ENCODE results near the gene SORL1-AS1.
"Not testable (repeated sequence)": the region's sequence is repeated elsewhere in the genome, so short reads cannot be mapped to it uniquely, and the experiment has no call there.

SORL1-AS1 gene

DNA sequence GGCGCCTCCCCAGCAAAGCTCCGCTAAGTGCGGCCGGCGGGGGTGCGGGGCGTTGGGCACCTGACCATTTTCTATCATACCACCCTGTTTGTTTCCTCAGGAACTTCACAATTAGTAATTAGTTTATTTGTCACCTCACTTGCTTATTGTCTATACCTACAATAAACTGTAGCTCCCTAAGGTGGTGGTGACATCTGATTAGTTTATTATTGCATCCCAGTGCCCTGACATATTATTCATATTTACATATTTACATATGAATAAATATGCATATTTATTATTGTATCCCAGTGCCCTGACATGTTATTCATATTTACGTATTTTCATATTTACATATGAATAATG lies 25.4 kb downstream of the SORL1-AS1 start:
- DNase-seq (ENCODE audit: low read depth), result no peak

DNA sequence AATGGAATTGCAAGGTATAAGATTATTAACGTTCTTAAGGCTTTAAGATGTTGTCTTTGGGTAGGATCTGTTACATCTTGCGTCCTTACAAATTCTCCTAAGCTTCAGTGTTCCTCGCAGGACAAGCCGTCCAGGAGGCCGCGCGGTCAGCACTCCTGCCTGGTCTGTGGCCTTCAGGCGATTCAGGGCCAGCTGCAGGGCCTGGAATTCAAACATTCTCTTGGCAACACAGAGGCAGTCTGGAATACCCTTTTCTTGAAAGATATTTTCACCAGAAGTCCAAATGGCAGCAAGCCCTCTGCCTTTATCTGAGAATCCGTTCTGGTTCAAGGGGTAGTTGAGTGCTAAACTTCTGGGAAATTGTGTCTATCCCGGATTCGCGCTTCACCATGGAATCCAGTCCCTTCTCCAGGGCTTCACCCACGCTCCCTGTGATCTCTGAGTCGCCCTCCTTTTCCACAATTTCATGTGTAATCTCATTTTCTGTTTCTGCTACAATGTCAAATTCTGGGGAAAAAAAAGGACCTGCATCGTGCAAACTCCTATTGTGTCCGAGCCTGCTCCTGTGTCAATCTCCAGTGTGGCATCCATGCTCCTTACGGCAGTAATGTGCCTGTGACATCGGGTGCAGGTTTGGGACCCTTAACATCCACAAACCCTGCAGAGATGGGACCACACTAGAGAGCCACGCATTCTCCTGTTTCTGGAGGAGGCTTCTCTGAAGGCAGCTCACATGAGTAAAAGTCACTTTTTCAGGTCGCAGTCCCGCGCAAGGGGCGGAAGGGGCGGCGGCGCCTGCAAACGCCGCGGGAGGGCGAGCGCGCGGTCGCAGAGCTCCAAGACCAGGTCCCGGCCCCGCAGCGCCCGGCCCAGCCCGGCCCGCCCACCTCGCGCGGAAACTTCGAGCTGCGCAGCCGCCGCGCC lies 26.0 kb downstream of the SORL1-AS1 start:
- DNase-seq (ENCODE audit: low read depth), result no peak

DNA sequence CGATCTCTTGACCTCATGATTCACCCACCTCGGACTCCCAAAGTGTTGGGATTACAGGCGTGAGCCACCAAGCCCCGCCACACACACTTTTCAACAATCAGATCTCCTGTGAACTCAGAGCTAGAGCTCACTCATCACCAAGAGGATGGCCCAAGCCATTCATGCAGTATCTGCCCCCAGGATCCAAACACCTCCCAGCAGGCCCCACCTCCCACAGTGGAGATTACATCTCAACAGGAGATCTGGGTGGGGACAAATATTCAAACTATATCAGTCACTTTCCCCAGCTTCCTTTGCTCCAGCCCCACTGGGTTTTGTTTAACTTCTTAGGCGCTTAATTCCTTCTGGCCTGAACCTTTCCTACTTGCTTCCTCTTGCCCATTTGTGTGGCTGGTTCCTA lies 26.9 kb downstream of the SORL1-AS1 start:
- DNase-seq (ENCODE audit: low read depth), result no peak

DNA sequence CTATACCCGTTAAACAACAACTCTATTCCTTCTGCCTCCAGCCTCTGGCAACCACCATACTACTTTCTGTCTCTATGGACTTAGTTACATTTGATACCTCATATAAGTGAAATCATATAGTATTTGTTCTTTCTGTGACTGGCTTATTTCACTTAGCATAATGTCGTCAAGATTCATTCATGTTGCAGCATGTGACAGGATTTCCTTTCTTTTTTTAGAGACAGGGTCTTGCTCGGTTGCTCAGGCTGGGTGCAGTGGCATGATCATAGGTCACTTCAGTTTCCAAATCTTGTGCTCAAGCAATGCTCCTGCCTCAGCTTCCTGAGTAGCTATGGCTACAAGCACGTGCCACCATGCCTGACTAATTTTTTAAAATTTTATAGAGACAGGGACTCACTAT lies 30.1 kb downstream of the SORL1-AS1 start:
- DNase-seq (ENCODE audit: low read depth), result no peak

DNA sequence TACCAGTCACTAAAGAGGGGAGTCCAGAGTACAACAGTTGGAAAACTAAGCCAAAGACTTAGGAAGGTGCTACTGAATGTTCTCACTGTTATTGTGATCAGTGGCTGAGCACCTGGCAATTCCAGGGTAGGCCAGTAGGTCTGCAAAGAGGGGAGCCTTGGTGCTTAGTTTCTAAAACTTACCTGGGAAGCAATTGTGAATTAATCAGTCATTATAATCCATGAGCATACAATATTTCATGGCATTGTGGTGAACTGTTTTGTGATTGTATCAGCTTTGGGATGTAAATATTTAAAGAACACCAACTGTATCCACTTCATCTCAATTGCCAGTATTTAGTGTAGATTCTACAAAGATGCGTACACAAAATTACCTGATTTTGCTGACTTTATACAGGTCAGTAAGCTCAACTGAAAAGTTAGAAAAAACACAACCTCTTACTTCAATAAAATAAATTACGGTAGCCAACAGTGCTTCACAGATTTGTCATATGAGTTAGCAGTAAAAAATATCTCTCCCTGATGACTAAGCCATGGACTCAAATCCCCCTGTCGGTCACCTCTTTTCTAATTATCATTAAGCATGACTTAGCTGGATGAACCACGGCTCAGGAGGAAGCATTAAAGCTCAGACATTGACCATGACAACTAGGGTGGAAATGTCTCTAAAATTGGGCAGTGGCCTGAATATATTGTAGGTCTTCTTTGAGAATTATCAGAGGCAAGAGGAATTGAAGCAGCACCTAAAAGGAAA lies 31.4 kb downstream of the SORL1-AS1 start:
- DNase-seq (ENCODE audit: low read depth), result no peak

DNA sequence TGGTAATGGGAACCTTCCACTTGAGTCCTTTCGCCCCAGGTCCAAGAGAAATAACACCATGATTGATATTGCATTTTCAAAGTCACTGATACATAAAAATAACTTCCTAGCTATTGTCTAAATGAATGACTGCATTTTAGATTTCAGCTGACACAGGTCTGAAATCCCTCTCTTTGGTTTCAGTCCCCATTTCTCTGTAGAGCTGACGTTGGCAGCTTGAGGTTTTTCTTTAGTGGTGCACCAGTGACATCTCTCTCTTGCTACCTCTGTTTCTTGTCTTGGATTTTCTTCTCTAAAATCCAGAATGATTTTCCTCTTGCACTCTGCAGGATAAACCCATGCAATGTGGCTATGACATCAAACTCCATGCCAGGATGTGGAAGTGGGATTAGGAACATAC lies 32.4 kb downstream of the SORL1-AS1 start:
- no peak for DNase-seq (ENCODE audit: low read depth)

DNA sequence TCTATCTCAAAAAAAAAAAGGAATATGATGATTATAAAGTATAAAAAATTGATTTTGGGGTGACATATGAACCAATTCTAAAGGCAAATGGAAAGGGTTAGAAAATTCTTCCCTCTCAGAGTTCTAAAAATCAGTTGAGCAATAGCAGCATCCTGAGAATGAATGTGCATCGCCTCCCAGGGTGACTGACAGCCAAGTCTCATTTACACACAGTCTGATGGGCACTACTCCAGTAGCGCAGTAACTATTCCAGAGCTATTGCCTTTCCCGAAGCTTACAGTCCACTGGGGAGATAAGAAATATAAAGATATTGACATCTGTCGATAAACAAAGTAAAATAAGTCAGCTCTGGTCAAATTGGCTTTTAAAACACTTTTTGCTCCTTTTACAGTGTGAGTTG lies 32.9 kb downstream of the SORL1-AS1 start:
- DNase-seq (ENCODE audit: low read depth), result no peak

DNA sequence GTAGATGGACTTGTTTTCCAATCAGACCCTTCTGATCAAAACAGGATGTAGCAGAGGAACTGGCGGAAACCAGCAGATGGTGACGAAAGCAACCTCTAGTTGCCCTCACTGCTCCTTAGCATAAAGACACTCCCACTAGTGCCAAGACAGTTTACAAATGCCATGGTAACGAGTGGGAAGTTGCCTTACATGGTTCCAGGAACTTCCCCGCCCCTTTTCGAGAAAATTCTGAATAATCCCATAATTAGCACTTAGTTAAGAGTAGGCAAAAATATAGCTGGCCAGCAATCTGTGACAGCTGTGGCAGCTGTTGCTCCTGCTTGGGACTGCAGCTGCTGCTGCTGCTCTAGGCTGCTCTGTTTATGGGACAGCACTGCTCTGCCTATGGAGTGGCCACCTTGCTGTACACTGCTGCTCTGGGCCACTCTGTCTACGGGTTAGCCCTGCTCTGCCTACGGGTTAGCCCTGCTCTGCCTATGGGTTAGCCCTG lies 34.1 kb downstream of the SORL1-AS1 start:
- DNase-seq (ENCODE audit: low read depth), result peak; percentile 52

DNA sequence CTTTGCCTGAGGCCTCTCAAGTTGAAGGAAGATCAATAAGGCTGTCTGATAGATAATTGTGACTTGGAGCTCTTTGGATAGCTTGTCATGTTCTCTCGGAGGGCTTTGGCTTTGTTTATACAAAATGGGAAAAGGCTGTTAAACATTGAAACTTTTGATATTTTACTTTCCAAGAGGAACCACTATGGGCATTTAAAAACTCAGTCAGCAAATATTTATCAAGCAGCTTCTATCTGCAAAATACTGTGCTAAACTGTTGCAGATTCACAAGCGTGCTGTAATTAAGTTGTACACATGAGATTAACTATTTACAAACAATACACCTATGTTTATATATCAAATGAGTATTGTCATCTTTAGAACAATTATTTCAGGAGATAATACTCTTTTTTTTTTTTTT lies 35.2 kb downstream of the SORL1-AS1 start:
- no peak for DNase-seq (ENCODE audit: low read depth)

DNA sequence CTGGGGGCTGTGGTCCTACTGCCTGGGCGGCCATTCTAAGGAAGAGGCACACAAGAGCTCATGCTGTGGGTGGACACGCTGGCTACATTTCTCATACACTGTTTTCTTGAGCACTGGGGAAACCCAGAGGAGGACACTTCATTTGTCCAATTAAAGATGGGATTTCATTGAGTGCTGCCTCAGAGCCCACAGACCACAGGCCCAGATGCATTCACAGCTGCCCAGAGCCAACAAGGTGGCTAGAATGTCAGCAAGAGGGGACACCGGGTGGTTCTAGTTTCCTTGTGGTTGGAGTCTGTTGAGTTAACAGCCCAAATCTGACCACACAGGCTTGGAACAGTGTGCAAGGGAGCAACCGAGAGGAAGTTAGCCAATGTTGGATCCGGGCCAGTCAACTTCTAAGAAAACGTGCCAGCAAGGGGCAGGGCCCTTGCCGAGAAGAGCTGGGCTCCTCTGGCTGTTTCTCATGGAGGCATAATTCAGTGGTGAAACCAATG lies 35.7 kb downstream of the SORL1-AS1 start:
- DNase-seq (ENCODE audit: low read depth), result peak; percentile 19

DNA sequence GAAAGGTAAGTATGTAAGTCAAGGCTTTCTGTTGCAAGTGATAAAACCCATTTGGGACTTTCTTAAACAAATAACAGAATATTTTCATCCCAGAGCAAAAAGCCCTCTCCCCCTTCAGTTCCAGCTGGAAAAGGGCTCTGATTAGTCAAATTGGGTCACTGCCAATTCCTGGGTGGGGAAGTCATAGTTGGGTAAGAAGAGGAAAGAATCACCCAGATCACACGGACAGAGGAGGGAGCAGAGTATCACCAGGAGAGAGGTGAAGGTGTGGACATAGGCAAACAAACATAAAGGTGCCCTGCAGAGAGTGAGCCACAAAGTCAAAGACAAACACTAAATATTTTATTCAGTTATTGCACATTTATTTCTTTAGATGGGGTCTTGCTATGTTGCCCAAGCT lies 36.9 kb downstream of the SORL1-AS1 start:
- no peak for DNase-seq (ENCODE audit: low read depth)

DNA sequence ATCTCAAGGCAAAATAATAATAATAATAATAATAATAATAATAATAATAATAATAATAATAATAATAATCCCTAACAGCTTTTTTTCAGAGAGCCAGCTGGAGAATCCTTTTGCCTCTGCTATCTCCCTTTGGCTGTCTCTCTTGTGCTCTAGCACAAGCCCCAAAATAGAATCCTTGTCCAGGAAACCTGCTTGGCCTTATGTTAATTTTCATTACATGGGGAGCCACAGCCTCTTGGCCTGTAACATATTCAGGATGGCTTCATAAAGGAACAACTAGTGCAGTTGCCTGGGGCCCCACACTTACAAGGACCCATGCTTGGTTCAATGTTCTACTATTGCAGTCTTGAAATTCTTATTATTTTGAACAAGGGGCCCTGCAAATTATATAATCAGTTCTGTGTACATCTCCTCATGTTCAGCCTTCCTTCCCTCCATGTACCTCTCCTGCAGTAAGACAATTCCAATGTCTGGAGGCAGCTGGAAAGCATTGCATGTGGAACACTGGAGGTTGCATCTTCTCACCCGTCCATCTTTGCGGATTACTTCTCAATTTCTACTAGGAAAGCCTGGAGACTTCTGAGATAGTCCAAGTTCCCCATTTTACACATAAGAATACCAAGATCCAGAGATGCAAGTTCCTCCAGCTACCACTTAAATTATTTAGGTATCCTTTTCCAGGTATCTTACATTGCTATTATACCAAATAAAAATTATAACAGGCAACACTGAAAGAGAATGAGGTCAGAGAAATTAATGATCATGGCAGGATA lies 38.4 kb downstream of the SORL1-AS1 start:
- DNase-seq (ENCODE audit: low read depth), result no peak

DNA sequence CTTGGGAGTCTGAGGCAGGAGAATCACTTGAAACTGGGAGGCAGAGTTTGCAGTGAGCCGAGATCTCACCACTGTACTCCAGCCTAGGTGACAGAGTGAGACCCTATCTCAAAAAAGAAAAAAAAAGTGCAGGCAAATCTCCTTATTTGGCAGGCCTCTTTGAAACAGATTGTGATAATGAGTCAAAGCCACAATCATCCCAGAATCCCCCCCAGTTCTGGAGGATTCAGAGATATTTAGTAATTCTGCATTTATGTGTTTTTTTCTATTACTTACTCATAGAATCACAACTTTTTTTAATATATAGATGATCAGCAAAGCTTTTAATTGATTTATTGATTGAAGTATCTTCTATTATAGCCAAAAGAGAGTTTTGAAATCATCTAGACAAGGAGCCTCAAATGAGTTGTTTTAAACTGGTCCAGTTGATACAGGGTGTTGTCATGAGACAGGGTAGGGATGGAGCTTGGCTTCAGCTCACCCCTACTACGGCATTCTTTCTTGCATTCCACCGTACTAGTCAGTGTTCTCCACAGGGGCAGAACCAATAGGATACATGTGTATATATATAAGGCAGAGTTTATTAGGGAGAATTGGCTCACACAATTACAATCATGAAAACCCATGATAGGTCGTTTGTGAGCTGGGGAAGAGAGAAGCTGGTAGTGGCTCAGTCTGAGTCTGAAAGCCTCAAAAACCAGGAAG lies 39.9 kb downstream of the SORL1-AS1 start:
- DNase-seq (ENCODE audit: low read depth), result no peak

DNA sequence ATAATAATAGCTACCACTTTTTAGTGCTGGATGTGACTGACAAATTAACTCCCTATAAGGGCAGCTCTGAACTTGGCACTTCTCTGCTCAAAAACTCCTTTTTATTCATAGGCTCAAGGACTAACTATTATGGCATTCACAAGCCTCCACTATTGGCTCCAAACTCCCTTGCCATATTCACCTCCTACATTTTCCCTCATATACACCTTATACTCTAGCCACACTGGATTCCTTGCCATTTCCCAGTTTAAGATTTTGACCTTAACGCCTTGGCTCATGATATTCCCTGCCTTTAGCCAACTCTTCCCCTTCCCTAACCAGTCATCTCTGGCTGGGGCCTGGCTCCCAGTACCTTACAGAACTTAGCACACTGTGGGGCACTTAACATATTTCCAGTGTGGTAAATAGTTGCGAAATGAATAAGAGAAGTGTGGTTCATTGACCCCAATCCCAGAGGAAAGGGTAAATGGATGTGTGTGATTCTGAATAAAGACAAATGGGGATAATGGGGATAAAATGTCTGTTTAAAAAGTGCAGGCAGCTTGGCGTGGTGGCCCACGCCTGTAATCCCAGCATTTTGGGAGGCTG lies 40.7 kb downstream of the SORL1-AS1 start:
- DNase-seq (ENCODE audit: low read depth), result no peak

DNA sequence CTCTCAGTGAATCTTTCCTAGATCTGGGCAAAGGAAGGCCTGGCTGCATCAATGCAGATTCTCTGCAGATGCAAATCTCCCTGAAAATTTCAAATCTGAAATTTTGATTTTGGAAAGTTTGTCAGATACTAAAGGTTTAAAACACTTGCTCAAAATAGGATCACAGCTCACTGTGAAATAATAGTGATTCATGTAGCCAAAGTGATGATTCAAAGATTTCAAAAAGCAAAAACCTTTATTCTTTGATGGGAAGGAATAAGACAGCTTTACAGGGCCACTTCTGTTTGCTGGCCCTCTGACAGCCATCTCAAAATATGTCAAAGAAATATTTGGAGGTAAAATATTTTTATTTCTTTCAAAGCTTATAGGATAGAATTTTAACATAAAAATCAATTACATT lies 41.4 kb downstream of the SORL1-AS1 start:
- not testable (repeated sequence) for DNase-seq (ENCODE audit: low read depth)

DNA sequence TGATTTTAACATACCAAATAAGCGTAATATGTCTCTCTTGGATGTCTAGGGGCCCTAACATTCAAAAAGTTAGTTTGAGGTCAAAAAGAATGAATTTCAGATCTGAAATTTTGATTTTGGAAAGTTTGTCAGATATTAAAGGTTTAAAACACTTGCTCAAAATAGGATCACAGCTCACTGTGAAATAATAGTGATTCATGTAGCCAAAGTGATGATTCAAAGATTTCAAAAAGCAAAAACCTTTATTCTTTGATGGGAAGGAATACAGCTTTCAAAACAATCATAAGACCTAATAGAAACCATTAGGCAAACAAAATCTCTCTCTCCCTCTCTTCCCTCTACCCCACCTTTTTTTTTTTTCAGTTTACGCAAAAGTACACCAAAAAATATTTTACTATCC lies 42.7 kb downstream of the SORL1-AS1 start:
- DNase-seq (ENCODE audit: low read depth), result not testable (repeated sequence)

DNA sequence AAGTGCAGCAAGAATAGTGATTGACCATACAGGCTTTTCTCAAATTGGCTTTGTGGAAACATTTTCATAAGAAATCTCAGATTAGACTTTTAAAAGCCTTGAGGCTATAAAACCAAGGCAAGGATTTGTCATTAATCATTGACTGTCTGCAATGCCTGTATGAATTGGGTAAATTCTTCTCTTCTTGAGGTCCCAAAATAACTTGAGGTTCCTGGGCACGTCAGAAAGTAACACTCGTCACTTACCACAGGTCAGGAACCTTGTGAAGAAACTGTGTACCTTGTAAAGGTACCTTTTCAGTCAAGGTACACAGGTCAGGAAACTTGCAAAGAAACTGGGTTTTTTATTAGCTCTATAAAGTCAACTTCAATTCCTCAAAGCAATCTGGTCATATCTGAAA lies 43.9 kb downstream of the SORL1-AS1 start:
- DNase-seq (ENCODE audit: low read depth), result no peak

DNA sequence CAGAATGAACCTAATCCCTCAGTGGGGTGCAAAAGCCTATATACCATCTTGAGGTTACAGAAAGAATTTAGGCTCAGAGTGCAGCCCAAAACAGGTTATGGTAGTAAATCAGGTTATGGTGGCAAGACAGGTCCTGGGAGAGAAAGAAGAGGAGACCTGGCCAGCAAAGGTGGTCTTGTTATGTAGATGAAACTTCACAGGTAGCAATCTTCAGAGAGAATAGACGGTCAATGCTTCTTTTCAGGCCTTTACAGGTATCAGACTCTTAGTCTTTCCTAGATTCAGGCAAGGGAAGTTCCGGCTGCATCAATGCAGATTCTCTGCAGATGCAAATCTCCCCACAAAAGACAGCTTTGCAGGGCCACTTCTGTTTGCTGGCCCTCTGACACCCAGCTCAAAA lies 46.5 kb downstream of the SORL1-AS1 start:
- DNase-seq (ENCODE audit: low read depth), result no peak

DNA sequence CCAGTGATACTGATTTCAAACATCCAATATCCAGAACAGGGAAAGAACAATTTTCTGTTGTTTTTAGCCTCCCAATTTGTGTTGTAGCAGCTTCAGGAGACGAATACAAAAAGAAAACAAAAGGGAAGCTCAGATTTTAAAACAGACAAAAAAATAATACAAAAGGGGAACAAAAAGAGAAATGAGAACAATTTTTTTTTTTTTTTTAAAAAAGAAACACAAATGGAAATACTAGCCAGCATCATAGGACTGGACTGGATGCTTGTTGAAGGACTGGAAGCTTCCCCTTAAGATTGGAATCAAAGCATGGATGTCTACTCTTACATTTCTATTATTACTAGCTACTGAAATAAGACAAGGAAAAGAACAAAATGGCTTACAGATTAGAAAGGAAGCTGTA lies 47.1 kb downstream of the SORL1-AS1 start:
- DNase-seq (ENCODE audit: low read depth), result no peak

DNA sequence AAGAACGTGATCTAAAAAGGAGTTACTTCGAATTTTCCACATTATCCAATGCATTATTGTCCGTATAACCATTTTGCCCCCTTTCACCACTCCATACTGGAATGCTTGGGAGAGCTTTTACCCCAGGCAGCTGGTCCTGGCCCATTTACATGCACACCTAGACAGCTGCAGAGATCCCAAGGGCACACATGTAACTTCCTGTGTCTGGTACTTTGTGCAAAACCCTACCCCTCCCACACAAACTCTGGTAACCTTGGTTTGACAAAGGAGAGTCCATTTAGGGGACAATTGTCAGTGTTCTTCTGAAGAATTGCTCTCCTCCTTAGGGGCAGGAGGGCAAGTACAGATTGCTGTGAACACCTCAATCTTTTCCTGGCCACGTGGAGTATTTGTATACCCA lies 58.0 kb downstream of the SORL1-AS1 start:
- no peak for DNase-seq (ENCODE audit: low read depth)

DNA sequence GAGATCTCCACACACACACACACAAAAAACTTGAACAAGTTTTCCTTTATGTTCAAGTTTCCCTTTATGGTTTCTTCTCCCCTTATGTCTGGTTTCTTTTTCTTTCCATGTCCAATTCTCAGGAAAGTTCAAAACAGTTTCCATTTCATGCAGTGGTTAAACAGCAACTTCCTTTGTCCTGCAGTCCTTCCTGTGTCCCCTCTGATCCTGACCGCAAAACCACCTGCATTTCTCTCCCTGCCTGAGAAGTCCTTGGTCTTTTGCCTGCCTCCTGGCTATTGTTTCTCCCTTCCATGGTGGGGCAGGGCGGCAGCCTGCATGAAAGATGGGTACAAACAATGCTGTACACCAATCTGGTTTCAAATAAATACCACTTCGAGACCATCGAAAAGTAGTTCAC lies 58.9 kb downstream of the SORL1-AS1 start:
- no peak for DNase-seq (ENCODE audit: low read depth)

Data from T-helper 22 cell (primary cell).